Thyroid gland (tissue), 4 donors: ENCODE measurements around the gene PKP2.

Source experiments
- POLR2A ChIP-seq, 2 donors: fragments of 450-650 bp; IDR thresholded peaks; one replicate each; pipeline ENCODE4 v1.6.1; 2017; ENCODE audit warnings: antibody characterized with exemption in 2 of 2, mild to moderate bottlenecking in 2 of 2, moderate library complexity in 1 of 2
- TF ChIP-seq, protein P1 (sequence below), 6 experiments: fragments of 200-600 bp in 3 of 6; fragments of 450-650 bp in 3 of 6; sonication (generic) in 3 of 6; IDR thresholded peaks; one replicate each; pipeline ENCODE4 v1.5.1; 2016 to 2019; ENCODE audit warnings: antibody characterized with exemption in 6 of 6, mild to moderate bottlenecking in 2 of 6, inconsistent platforms in 1 of 6, moderate library complexity in 1 of 6

DNA sequence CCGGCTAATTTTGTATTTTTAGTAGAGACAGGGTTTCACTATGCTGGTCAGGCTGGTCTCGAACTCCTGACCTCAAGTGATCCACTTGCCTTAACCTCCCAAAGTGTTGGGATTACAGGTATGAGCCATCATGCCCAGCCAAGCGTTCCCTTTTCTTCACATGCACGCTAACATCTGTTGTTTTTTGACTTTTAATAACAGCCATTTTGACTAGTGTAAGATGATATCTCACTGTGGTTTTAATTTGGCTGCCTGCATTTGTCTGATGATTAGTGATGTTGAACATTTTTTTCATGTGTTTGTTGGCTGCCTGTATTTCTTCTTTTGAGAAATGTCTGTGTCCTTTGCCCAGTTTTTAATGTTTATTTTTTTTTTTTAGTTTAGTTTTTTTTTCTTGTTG, 130.7 kb downstream of the PKP2 start:
- TF ChIP-seq, protein P1, sequence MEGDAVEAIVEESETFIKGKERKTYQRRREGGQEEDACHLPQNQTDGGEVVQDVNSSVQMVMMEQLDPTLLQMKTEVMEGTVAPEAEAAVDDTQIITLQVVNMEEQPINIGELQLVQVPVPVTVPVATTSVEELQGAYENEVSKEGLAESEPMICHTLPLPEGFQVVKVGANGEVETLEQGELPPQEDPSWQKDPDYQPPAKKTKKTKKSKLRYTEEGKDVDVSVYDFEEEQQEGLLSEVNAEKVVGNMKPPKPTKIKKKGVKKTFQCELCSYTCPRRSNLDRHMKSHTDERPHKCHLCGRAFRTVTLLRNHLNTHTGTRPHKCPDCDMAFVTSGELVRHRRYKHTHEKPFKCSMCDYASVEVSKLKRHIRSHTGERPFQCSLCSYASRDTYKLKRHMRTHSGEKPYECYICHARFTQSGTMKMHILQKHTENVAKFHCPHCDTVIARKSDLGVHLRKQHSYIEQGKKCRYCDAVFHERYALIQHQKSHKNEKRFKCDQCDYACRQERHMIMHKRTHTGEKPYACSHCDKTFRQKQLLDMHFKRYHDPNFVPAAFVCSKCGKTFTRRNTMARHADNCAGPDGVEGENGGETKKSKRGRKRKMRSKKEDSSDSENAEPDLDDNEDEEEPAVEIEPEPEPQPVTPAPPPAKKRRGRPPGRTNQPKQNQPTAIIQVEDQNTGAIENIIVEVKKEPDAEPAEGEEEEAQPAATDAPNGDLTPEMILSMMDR (IDR thresholded peaks at IDR 0.05), result no peak
- TF ChIP-seq POLR2A (IDR thresholded peaks at IDR 0.05), result no peak
